Vagina (tissue), 2 donors: ENCODE data around the gene S100A1. TPM values are rescaled to one million over a fixed set of nuclear protein-coding genes. Genes with fewer than 3 reads are reported as not detected.

Experiments used
- DNase-seq, 2 donors: peaks; one replicate each; pipeline ENCODE4 v3.0.0-alpha.2; 2017; ENCODE audit errors: extremely low spot score in 2 of 2
- H3K27ac ChIP-seq: fragments of 200-600 bp; sonication (generic); one replicate; pipeline ENCODE4 v1.5.1; 2019
- H3K27me3 ChIP-seq: fragments of 200-600 bp; sonication (generic); one replicate; pipeline ENCODE4 v1.5.1; 2019
- H3K36me3 ChIP-seq, 2 donors: fragments of 200-600 bp; sonication (generic); one replicate each; pipeline ENCODE4 v1.5.1; 2017 to 2019
- H3K4me1 ChIP-seq: fragments of 200-600 bp; sonication (generic); one replicate; pipeline ENCODE4 v1.5.1; 2019
- H3K4me3 ChIP-seq, 2 donors: fragments of 200-600 bp; sonication (generic); 1 replicate in 1 of 2; 2 replicates in 1 of 2; pipeline ENCODE4 v1.5.1; 2016 to 2019
- H3K9me3 ChIP-seq: fragments of 200-600 bp; sonication (generic); one replicate; pipeline ENCODE4 v1.5.1; 2019
- CTCF ChIP-seq, 3 experiments: fragments of 450-650 bp in 2 of 3; fragments of 200-600 bp in 1 of 3; sonication (generic) in 1 of 3; IDR thresholded peaks; one replicate each; pipeline ENCODE4 v1.5.1; 2017 to 2019; ENCODE audit warnings: antibody characterized with exemption in 3 of 3, mild to moderate bottlenecking in 2 of 3, moderate library complexity in 2 of 3
- POLR2A ChIP-seq, 2 donors: fragments of 450-650 bp; IDR thresholded peaks; one replicate each; pipeline ENCODE4 v1.6.1; 2017; ENCODE audit warnings: antibody characterized with exemption in 2 of 2, mild to moderate bottlenecking in 2 of 2, moderate library complexity in 2 of 2
- POLR2AphosphoS5 ChIP-seq, 2 donors: sonication (generic); formaldehyde crosslinking; IDR thresholded peaks; one replicate each; pipeline ENCODE4 v1.9.0; 2017; ENCODE audit warnings: antibody characterized with exemption in 2 of 2, mild to moderate bottlenecking in 2 of 2, low read depth in 1 of 2; ENCODE audit not compliant: insufficient read depth in 1 of 2
- intact Hi-C: fragments of 100-400 bp; cut with DNase I; formaldehyde crosslinking; loops from one replicate; pipeline ENCODE4 v1.15.1; 2023
- total RNA-seq: library from RNA; depleted of rRNA; stranded (reverse); fragments of >200 nt; gene quantifications from one replicate; pipeline ENCODE4 v1.2.3, GENCODE V29; 2016

S100A1 gene
- total RNA-seq, 1 donor from 2014 or later, result not detected

- no peak for DNase-seq
- Histone ChIP-seq H3K27ac (peak overlapping the region; percentile 73), H3K4me1 (peaks cover 21% of the 10 kb centered on the region), H3K4me3 (peak overlapping the region; percentile 63 to 64), H3K9me3 (no peaks in the 10 kb centered on the region), H3K27me3 (no peaks in the 10 kb centered on the region), H3K36me3 (no peaks in the 10 kb centered on the region)
- intact Hi-C loops, result loop anchor here (5.0 to 10.0 kb wide), 3 partner anchors 73 to 275 kb away; partner anchors contain the start of gene CRTC2
- TF ChIP-seq POLR2AphosphoS5 (IDR thresholded peaks at IDR 0.05; ENCODE audit: insufficient read depth in 1 of 2, low read depth in 1 of 2), result no peak
- TF ChIP-seq POLR2A (IDR thresholded peaks at IDR 0.05), result no peak
- TF ChIP-seq CTCF (IDR thresholded peaks at IDR 0.05), result peak in 1 of 3 experiments; percentile 28
Observed at GRCh38 chr1:153679337-153680119, 51.3 kb downstream of the S100A1 start.

GRCh38 chr1:153680120-153680403 lies 51.8 kb downstream of the S100A1 start:
- Histone ChIP-seq H3K27ac (peak overlapping the region; percentile 73), H3K36me3 (no peaks in the 10 kb centered on the region), H3K4me3 (peak overlapping the region; percentile 63 to 64), H3K27me3 (no peaks in the 10 kb centered on the region), H3K4me1 (peaks cover 21% of the 10 kb centered on the region), H3K9me3 (no peaks in the 10 kb centered on the region)
- intact Hi-C loops, result no loop called here
- no peak for TF ChIP-seq POLR2AphosphoS5 (IDR thresholded peaks at IDR 0.05; ENCODE audit: insufficient read depth in 1 of 2, low read depth in 1 of 2)
- TF ChIP-seq CTCF (IDR thresholded peaks at IDR 0.05), result no peak
- no peak for TF ChIP-seq POLR2A (IDR thresholded peaks at IDR 0.05)
- DNase-seq, result no peak

Other genes starting within 250 kb of the S100A1 start
- 1,155 TPM for gene S100A8, start 237.4 kb upstream of the S100A1 start, total RNA-seq
- gene S100A7A, start 211.9 kb upstream of the S100A1 start, total RNA-seq, result not detected
- 36.6 TPM for gene S100A7, start 167.8 kb upstream of the S100A1 start, total RNA-seq
- 562 TPM for gene S100A6, start 92.4 kb upstream of the S100A1 start, total RNA-seq
- not detected for gene S100A5, start 87.5 kb upstream of the S100A1 start, total RNA-seq
- 375 TPM for gene S100A4, start 82.6 kb upstream of the S100A1 start, total RNA-seq
- gene S100A3, start 79.2 kb upstream of the S100A1 start, total RNA-seq, result 9.6 TPM
- 470 TPM for gene S100A2, start 62.6 kb upstream of the S100A1 start, total RNA-seq
- 259 TPM for gene S100A16, start 15.3 kb upstream of the S100A1 start, total RNA-seq
- 323 TPM for gene S100A14, start 12.1 kb upstream of the S100A1 start, total RNA-seq
- 116 TPM for gene S100A13, start 929 bp upstream of the S100A1 start, total RNA-seq
- 67.3 TPM for gene CHTOP, start 5.6 kb downstream of the S100A1 start, total RNA-seq
- 43.2 TPM for gene SNAPIN, start 30.3 kb downstream of the S100A1 start, total RNA-seq
- 85.4 TPM for gene ILF2, start 42.6 kb downstream of the S100A1 start, total RNA-seq
- gene NPR1, start 50.3 kb downstream of the S100A1 start, total RNA-seq, result 45.9 TPM
- 45.9 TPM for gene INTS3, start 99.6 kb downstream of the S100A1 start, total RNA-seq
- gene SLC27A3, start 147.0 kb downstream of the S100A1 start, total RNA-seq, result 31.4 TPM